NCI-H1417 (cell line): ENCODE data around the gene SURF4.
A peak's percentile ranks its signal among the peaks of the same experiment; 100 is the strongest.
"Not testable (repeated sequence)": the region's sequence is repeated elsewhere in the genome, so short reads cannot be mapped to it uniquely, and the experiment has no call there.

Experiments used
- DNase-seq, 3 experiments: peaks; one replicate each; lab custom pipeline; 2025; lab: John Stamatoyannopoulos, UW

SURF4 gene

GRCh38 chr9:133397370-133397769 lies 21.5 kb upstream of the SURF4 start:
- DNase-seq = no peak

DNA sequence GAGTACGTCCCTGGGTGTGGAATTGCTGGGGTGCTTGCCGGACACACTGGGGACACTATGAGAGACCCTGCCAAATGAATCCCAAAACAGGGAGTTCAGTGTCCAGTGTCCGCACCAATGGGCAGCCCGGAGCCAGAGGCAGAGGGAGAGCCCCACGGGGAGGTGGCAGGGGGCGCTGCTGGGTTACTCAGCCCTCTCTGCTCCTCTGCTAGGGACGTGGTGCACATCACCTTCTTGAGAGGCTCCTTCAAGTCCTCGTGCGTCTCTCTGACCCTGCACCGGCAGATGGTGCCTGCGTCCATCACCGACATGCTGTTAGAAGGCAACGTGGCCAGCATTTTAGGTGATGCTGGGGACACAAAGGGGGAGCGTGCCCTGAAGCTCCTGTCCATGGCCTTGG lies 21.1 kb upstream of the SURF4 start:
- no peak for DNase-seq

- no peak for DNase-seq
These were observed 18.9 kb upstream of the SURF4 start for GRCh38 chr9:133394687-133395271.

DNA sequence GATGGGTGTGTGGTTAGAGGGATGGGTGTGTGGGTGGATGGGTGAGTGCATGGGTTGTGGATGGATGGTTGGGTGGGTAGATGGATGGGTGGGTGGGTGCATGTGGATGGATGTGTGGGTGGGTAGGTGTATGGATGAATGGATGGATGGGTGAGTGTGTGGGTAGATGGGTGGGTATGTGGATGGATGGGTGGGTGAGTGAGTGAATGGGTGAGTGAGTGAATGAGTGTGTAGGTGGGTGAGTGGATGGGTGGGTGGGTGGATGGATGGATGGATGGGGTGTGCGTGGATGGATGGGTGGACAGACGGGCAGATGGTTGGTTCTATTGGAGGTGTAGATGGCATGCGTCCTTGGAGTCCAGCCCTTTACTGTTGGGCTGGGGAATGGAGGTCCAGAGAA lies 17.5 kb upstream of the SURF4 start:
- no peak for DNase-seq

GRCh38 chr9:133392308-133392707 lies 16.4 kb upstream of the SURF4 start:
- DNase-seq = not testable (repeated sequence)

GRCh38 chr9:133391449-133391848 lies 15.6 kb upstream of the SURF4 start:
- not testable (repeated sequence) for DNase-seq

GRCh38 chr9:133390713-133391112 lies 14.9 kb upstream of the SURF4 start:
- DNase-seq = no peak

GRCh38 chr9:133389562-133389961 lies 13.7 kb upstream of the SURF4 start:
- DNase-seq = no peak

DNA sequence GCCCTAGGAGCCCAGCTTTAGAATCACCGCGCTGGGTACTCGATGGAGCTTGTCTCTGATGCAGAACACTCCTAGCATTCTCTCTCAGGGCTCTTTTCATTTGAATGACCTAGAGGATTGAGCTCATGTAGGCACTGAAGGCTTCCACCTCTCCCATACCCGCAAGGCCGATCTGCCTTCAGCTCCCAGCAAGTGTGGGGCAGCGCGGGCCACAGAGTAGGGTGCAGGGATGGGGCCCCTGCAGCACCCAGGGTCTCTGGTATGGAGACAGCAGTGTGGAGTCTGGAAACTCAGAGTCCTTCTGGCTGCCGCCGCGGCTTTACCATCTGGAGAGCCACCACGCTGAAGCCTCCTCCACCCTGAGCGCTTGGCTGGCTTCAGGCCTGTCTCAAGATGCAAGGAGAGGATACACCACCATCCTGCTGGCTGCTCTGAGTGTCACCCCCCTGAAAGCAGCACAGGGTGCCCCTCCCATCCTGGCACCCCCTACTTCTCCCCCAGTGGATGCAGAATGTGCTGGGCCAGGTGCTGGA lies 13.2 kb upstream of the SURF4 start:
- DNase-seq = no peak

DNA sequence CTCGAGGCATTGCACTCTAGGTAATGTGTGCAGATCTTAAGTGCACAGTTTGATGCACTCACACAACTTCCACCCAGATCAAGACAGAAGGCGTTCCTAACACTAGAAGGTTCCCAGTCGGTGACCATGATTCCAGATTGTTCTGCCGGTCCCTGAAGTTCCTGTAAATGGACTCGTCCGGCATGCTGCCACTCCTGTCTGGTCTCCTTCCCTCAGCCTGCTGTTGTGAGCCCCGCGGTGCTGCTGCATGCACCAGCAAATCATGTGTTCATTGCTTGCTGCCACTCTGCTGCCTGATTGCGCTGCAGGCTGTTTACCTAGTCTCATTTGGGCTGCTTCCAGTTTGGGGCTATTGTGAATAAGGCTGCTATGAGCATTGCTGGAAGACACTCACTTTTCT lies 11.8 kb upstream of the SURF4 start:
- DNase-seq = peak in 2 of 3 experiments; percentile 50 to 71

- DNase-seq = no peak
These were observed 10.5 kb upstream of the SURF4 start for GRCh38 chr9:133386338-133386737.

- no peak for DNase-seq
These were observed 9.6 kb upstream of the SURF4 start for GRCh38 chr9:133385452-133385851.

- no peak for DNase-seq
These were observed 9.0 kb upstream of the SURF4 start for GRCh38 chr9:133384736-133385321.

DNA sequence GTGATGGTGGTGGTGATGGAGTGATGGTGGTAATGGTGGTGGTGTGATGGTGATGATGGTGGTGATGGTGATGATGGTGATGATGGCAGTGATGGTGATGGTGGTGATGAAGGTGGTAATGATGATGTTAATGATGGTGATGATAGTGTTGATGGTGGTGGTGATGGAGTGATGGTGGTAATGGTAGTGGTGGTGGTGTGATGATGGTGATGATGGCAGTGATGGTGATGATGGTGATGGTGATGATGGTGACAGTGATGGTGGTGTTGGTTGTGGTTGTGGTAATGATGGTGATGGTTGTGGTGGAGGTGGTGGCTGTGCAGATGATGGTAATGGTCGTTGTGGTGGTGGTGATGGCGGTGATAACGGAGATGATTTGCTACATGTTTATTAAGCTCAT lies 7.6 kb upstream of the SURF4 start:
- DNase-seq = no peak

DNA sequence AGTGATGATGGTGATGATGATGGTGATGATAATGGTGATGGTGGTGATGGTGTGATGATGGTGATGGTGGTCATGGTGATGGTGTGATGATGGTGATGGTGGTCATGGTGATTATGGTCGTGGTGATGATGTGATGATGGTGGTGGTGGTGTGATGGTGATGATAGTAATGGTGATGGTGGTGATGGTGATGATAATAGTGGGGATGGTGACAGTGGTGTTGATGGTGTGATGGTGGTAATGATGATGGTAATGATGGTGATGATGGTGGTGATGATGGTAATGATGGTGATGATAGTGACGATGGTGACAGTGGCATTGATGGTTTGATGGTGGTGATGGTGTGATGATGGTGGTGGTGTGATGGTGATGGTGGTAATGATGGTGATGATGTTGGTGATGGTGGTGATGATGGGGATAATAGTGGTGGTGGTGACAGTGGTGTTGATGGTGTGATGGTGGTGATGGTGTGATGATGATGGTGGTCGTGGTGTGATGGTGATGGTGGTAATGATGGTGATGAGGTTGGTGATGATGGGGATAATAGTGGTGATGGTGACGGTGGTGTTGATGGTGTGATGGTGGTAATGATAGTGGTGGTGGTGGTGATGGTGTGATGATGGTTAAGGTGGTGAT lies 6.8 kb upstream of the SURF4 start:
- DNase-seq = no peak

DNA sequence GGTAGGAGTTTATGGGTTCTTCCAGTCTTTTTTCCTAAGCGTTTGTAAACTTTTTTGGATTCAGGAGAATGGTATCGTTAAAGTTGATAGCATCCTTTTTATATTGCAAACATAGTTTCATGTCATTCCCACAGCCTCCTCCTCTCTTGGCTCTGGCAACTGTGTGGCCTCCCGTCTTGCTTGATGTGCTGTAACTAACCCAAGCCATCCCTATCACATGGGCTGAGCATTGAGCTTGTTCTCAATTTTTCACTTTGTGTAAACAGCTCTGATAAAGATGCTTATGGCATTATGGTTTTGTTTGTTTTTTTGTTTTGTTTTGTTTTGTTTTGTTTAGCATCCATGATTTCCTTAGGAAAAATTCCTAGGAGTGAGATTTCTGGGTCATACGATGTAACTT lies 4.9 kb upstream of the SURF4 start:
- DNase-seq = no peak

- no peak for DNase-seq
These were observed 3.6 kb upstream of the SURF4 start for GRCh38 chr9:133379153-133380086.

DNA sequence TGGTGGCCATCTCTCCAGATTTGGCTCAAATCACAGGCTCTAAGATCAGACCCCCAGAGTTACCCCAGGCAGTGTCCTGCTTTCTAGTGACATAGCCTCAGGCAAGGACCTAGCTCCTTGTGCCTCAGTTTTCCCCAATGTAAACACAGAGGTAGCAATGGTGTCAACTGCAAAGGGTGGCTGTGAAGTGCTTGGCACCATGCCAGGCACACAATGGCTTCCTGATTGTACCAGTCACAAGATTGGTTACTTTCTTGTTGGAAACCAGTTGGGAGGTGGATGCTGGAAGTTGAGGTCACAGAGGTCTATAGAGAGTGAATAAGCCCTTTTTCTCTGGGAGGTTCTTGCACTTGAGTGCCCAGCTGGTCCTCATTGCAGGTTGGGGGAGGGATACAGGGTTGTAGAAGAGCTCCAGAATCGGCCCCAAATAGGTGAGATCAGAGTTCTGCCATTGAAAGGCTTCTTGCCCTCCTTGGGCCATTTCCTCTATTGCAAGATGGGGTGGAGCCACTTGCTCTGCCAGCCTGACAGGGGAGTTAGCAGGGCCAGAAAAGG lies 2.6 kb upstream of the SURF4 start:
- DNase-seq = peak in 1 of 3 experiments; percentile 14

- DNase-seq = no peak
These were observed 1.9 kb upstream of the SURF4 start for GRCh38 chr9:133377721-133378216.

- DNase-seq = not testable (repeated sequence)
These were observed 1.4 kb upstream of the SURF4 start for GRCh38 chr9:133377280-133377679.

DNA sequence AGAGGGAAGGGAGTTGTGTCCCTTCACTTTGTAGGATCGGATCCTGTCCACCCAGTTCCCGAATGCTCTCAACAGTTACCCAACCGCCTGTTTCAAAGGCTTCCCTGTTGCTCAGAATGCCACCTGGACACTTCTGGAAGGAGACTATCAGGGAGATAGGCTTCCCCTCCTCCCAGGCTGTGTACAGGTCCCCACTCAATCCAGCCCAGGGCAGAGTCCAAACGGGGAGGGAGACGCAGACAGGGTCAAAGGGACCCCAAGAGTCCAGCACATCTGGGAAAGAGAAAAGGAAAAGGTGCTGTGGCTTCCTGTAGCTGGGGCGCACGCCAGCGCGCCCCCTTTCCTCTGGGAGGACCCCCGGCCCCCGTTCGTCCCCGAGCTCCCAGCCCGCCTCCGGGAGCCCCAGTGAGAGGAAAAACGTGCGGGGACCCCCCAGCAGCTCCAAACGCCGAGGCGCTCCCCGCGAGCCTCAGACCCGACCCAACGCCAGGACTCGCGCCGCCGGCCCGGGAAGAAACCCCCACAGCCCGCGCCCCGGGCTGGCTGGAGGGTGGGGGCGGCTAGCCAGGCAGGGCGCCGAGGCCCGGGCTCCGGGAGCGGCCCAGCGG lies 640 bp downstream of the SURF4 start:
- peak in 2 of 3 experiments; percentile 71 to 78 for DNase-seq
